ENCODE results near the gene BTBD16. TPM values are rescaled to one million over a fixed set of nuclear protein-coding genes. Genes with fewer than 3 reads are reported as not detected.

BTBD16 gene
- total and polyA plus RNA-seq, 9 donors: 0.42 to 1.8 TPM; not detected in 7

- WGBS, 3 donors: 67 to 86% (median 85%) methylated on average over 1 of the region's 1 CpG
- no peaks in the 10 kb centered on the region for H3K27me3 ChIP-seq
- H3K4me1 ChIP-seq (ENCODE audit: insufficient read depth): no peaks in the 10 kb centered on the region
- intact Hi-C loops (cut with DNase I): no loop called here
- TF ChIP-seq EP300 (IDR thresholded peaks at IDR 0.05) (no peak), CTCF (IDR thresholded peaks at IDR 0.05) (no peak), POLR2A (IDR thresholded peaks at IDR 0.05) (no peak)
- DNase-seq: no peak
- H3K9me3 ChIP-seq: no peaks in the 10 kb centered on the region
- no peaks in the 10 kb centered on the region for H3K36me3 ChIP-seq
- no peak overlapping the region for H3K27ac ChIP-seq
- no peak overlapping the region for H3K4me3 ChIP-seq
Measured at GRCh38 chr10:122323189-122323588, 52.1 kb downstream of the BTBD16 start.

- no peaks in the 10 kb centered on the region for H3K36me3 ChIP-seq
- WGBS, 3 donors: 85 to 91% (median 86%) methylated on average over 5 of the region's 5 CpGs
- TF ChIP-seq POLR2A (IDR thresholded peaks at IDR 0.05) (no peak), CTCF (IDR thresholded peaks at IDR 0.05) (no peak), EP300 (IDR thresholded peaks at IDR 0.05) (no peak)
- no peaks in the 10 kb centered on the region for H3K27me3 ChIP-seq
- intact Hi-C loops (cut with DNase I): no loop called here
- H3K27ac ChIP-seq: no peak overlapping the region
- H3K4me1 ChIP-seq (ENCODE audit: insufficient read depth): no peaks in the 10 kb centered on the region
- DNase-seq: no peak
- no peaks in the 10 kb centered on the region for H3K9me3 ChIP-seq
- no peak overlapping the region for H3K4me3 ChIP-seq
Measured at GRCh38 chr10:122323941-122324675, 53.0 kb downstream of the BTBD16 start.

- WGBS, 3 donors: 83 to 91% (median 83%) methylated on average over 2 of the region's 2 CpGs
- intact Hi-C loops (cut with DNase I): no loop called here
- Histone ChIP-seq H3K27me3 (no peaks in the 10 kb centered on the region), H3K9me3 (no peaks in the 10 kb centered on the region), H3K4me3 (no peak overlapping the region), H3K4me1 (ENCODE audit: insufficient read depth) (no peaks in the 10 kb centered on the region), H3K27ac (no peak overlapping the region), H3K36me3 (no peaks in the 10 kb centered on the region)
- TF ChIP-seq CTCF (IDR thresholded peaks at IDR 0.05) (no peak), EP300 (IDR thresholded peaks at IDR 0.05) (no peak), POLR2A (IDR thresholded peaks at IDR 0.05) (no peak)
- DNase-seq: no peak
Measured at GRCh38 chr10:122325235-122325634, 54.1 kb downstream of the BTBD16 start.

- intact Hi-C loops (cut with DNase I): no loop called here
- Histone ChIP-seq H3K9me3 (no peaks in the 10 kb centered on the region), H3K4me1 (ENCODE audit: insufficient read depth) (no peaks in the 10 kb centered on the region), H3K27me3 (no peaks in the 10 kb centered on the region), H3K36me3 (no peaks in the 10 kb centered on the region), H3K27ac (no peak overlapping the region), H3K4me3 (no peak overlapping the region)
- WGBS, 3 donors: 92 to 96% (median 92%) methylated on average over 5 of the region's 5 CpGs
- DNase-seq: no peak
- TF ChIP-seq POLR2A (IDR thresholded peaks at IDR 0.05) (no peak), CTCF (IDR thresholded peaks at IDR 0.05) (no peak), EP300 (IDR thresholded peaks at IDR 0.05) (no peak)
Measured at GRCh38 chr10:122326385-122326784, 55.3 kb downstream of the BTBD16 start.

Data from ovary (tissue), 9 donors.